ENCODE data around the gene C1orf116.

C1orf116 gene

DNA sequence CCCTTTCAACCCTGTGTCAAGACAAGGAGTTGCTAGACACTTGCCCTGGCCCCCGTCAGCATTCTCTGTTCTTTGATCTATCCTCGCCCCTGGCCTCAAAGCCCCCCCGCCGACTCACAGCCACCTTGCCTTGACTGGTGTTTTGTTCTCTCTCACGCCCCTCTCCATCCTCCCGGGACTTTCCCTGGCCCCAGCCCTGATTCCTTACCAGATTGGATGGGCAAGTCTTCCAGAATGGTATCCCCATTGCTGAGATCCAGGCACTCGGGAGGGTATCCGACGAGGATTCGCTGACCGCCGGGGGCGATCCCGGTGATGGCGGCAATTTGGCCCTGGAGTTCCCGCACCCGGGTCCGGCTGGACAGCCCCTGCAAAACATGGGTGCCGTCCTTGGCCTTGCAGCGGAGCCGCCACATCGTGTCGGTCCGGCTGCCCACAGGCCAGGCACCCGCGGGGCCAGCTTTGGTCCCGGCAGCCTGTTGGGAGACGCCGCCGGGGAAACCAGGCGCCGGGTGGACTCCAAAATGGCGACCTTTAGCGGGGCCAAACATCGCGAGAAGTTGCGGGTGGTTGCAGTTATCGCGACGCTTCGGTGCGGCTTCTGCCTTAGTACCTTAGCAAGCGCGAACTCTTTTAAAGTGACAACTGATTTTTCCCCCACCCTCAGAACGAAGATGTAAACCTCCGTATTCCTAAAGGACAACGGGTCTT lies 18.1 kb upstream of the C1orf116 start (continued):
- TF ChIP-seq ZNF658 (tag by site-specific recombination; IDR thresholded peaks at IDR 0.05) (no peak), ZNF138 (tag by site-specific recombination; IDR thresholded peaks at IDR 0.05; ENCODE audit: borderline replicate concordance) (no peak), ZNF416 (tag by site-specific recombination; IDR thresholded peaks at IDR 0.05) (no peak), ZNF366 (tag by site-specific recombination; conservative IDR thresholded peaks at IDR 0.05) (no peak), ZXDB (tag by site-specific recombination; IDR thresholded peaks at IDR 0.05) (no peak; the same call in none of the 2 replicates), GLI4 (tag by site-specific recombination; IDR thresholded peaks at IDR 0.05) (no peak), ZBTB48 (tag by site-specific recombination; IDR thresholded peaks at IDR 0.05) (no peak), ZNF837 (tag by site-specific recombination; IDR thresholded peaks at IDR 0.05) (no peak), ZNF623 (tag by site-specific recombination; IDR thresholded peaks at IDR 0.05) (no peak), IKZF3 (tag by site-specific recombination; IDR thresholded peaks at IDR 0.05) (no peak), ZNF140 (tag by site-specific recombination; IDR thresholded peaks at IDR 0.05) (no peak), ZNF146 (tag by site-specific recombination; IDR thresholded peaks at IDR 0.05) (no peak), ZNF202 (tag by site-specific recombination; IDR thresholded peaks at IDR 0.05; ENCODE audit: borderline replicate concordance) (no peak), ZNF596 (tag by site-specific recombination; IDR thresholded peaks at IDR 0.05) (no peak), ZNF777 (tag by site-specific recombination; IDR thresholded peaks at IDR 0.05; ENCODE audit: borderline replicate concordance) (no peak), ZNF610 (tag by site-specific recombination; IDR thresholded peaks at IDR 0.05; ENCODE audit: borderline replicate concordance) (no peak), HOXD13 (CRISPR knock-in tag; IDR thresholded peaks at IDR 0.05; ENCODE audit: borderline replicate concordance) (no peak), TRIM28 (IDR thresholded peaks at IDR 0.05; ENCODE audit: borderline replicate concordance, low read length) (no peak), MEIS1 (CRISPR knock-in tag; IDR thresholded peaks at IDR 0.05; ENCODE audit: borderline replicate concordance) (no peak), ZNF132 (tag by site-specific recombination; IDR thresholded peaks at IDR 0.05; ENCODE audit: borderline replicate concordance) (no peak), ZNF830 (tag by site-specific recombination; IDR thresholded peaks at IDR 0.05; ENCODE audit: low read depth) (no peak)
- TF ChIP-seq, protein P1, sequence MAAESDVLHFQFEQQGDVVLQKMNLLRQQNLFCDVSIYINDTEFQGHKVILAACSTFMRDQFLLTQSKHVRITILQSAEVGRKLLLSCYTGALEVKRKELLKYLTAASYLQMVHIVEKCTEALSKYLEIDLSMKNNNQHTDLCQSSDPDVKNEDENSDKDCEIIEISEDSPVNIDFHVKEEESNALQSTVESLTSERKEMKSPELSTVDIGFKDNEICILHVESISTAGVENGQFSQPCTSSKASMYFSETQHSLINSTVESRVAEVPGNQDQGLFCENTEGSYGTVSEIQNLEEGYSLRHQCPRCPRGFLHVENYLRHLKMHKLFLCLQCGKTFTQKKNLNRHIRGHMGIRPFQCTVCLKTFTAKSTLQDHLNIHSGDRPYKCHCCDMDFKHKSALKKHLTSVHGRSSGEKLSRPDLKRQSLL (tag by site-specific recombination; IDR thresholded peaks at IDR 0.05): no peak
- TF ChIP-seq, protein P2, sequence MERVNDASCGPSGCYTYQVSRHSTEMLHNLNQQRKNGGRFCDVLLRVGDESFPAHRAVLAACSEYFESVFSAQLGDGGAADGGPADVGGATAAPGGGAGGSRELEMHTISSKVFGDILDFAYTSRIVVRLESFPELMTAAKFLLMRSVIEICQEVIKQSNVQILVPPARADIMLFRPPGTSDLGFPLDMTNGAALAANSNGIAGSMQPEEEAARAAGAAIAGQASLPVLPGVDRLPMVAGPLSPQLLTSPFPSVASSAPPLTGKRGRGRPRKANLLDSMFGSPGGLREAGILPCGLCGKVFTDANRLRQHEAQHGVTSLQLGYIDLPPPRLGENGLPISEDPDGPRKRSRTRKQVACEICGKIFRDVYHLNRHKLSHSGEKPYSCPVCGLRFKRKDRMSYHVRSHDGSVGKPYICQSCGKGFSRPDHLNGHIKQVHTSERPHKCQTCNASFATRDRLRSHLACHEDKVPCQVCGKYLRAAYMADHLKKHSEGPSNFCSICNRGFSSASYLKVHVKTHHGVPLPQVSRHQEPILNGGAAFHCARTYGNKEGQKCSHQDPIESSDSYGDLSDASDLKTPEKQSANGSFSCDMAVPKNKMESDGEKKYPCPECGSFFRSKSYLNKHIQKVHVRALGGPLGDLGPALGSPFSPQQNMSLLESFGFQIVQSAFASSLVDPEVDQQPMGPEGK (tag by site-specific recombination; IDR thresholded peaks at IDR 0.05): peak; percentile 60
- TF ChIP-seq, protein P3, sequence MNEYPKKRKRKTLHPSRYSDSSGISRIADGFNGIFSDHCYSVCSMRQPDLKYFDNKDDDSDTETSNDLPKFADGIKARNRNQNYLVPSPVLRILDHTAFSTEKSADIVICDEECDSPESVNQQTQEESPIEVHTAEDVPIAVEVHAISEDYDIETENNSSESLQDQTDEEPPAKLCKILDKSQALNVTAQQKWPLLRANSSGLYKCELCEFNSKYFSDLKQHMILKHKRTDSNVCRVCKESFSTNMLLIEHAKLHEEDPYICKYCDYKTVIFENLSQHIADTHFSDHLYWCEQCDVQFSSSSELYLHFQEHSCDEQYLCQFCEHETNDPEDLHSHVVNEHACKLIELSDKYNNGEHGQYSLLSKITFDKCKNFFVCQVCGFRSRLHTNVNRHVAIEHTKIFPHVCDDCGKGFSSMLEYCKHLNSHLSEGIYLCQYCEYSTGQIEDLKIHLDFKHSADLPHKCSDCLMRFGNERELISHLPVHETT (tag by site-specific recombination; IDR thresholded peaks at IDR 0.05): no peak
- TF ChIP-seq, protein P4, sequence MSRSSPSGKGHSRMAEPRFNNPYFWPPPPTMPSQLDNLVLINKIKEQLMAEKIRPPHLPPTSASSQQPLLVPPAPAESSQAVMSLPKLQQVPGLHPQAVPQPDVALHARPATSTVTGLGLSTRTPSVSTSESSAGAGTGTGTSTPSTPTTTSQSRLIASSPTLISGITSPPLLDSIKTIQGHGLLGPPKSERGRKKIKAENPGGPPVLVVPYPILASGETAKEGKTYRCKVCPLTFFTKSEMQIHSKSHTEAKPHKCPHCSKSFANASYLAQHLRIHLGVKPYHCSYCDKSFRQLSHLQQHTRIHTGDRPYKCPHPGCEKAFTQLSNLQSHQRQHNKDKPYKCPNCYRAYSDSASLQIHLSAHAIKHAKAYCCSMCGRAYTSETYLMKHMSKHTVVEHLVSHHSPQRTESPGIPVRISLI (tag by site-specific recombination; IDR thresholded peaks at IDR 0.05): no peak
- TF ChIP-seq, protein P5, sequence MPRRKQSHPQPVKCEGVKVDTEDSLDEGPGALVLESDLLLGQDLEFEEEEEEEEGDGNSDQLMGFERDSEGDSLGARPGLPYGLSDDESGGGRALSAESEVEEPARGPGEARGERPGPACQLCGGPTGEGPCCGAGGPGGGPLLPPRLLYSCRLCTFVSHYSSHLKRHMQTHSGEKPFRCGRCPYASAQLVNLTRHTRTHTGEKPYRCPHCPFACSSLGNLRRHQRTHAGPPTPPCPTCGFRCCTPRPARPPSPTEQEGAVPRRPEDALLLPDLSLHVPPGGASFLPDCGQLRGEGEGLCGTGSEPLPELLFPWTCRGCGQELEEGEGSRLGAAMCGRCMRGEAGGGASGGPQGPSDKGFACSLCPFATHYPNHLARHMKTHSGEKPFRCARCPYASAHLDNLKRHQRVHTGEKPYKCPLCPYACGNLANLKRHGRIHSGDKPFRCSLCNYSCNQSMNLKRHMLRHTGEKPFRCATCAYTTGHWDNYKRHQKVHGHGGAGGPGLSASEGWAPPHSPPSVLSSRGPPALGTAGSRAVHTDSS (tag by site-specific recombination; IDR thresholded peaks at IDR 0.05): no peak
- TF ChIP-seq, protein P6, sequence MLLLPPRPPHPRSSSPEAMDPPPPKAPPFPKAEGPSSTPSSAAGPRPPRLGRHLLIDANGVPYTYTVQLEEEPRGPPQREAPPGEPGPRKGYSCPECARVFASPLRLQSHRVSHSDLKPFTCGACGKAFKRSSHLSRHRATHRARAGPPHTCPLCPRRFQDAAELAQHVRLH (tag by site-specific recombination; IDR thresholded peaks at IDR 0.05): peak; percentile 43; the same call in 1 of the 2 replicates
- TF ChIP-seq, protein P7, sequence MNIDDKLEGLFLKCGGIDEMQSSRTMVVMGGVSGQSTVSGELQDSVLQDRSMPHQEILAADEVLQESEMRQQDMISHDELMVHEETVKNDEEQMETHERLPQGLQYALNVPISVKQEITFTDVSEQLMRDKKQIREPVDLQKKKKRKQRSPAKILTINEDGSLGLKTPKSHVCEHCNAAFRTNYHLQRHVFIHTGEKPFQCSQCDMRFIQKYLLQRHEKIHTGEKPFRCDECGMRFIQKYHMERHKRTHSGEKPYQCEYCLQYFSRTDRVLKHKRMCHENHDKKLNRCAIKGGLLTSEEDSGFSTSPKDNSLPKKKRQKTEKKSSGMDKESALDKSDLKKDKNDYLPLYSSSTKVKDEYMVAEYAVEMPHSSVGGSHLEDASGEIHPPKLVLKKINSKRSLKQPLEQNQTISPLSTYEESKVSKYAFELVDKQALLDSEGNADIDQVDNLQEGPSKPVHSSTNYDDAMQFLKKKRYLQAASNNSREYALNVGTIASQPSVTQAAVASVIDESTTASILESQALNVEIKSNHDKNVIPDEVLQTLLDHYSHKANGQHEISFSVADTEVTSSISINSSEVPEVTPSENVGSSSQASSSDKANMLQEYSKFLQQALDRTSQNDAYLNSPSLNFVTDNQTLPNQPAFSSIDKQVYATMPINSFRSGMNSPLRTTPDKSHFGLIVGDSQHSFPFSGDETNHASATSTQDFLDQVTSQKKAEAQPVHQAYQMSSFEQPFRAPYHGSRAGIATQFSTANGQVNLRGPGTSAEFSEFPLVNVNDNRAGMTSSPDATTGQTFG (tag by site-specific recombination; IDR thresholded peaks at IDR 0.05; ENCODE audit: borderline replicate concordance): no peak
- TF ChIP-seq, protein P8, sequence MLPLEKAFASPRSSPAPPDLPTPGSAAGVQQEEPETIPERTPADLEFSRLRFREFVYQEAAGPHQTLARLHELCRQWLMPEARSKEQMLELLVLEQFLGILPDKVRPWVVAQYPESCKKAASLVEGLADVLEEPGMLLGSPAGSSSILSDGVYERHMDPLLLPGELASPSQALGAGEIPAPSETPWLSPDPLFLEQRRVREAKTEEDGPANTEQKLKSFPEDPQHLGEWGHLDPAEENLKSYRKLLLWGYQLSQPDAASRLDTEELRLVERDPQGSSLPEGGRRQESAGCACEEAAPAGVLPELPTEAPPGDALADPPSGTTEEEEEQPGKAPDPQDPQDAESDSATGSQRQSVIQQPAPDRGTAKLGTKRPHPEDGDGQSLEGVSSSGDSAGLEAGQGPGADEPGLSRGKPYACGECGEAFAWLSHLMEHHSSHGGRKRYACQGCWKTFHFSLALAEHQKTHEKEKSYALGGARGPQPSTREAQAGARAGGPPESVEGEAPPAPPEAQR (tag by site-specific recombination; IDR thresholded peaks at IDR 0.05): no peak

Data from HEK293 (cell line).